ENCODE results near the gene ESYT2.
A peak's percentile ranks its signal among the peaks of the same experiment; 100 is the strongest.
"Not testable (repeated sequence)": the region's sequence is repeated elsewhere in the genome, so short reads cannot be mapped to it uniquely, and the experiment has no call there.

The ESYT2 gene

GRCh38 chr7:158829342-158830210 is at the start of gene ESYT2:
Gene ESYT2, minus strand, starts transcription at chr7:158829509. Its CDS starts 91 bp downstream, at chr7:158829418.
- DNase-seq = peak; percentile 98 to 100

- not testable (repeated sequence) for DNase-seq
Observed at GRCh38 chr7:158878151-158879079, 49.1 kb upstream of the ESYT2 start.

GRCh38 chr7:158876984-158877383 is 47.7 kb upstream of the ESYT2 start:
- no peak for DNase-seq

GRCh38 chr7:158869876-158870275 is 40.6 kb upstream of the ESYT2 start:
- DNase-seq = no peak

- DNase-seq = no peak
Observed at GRCh38 chr7:158868764-158869410, 39.6 kb upstream of the ESYT2 start.

- no peak for DNase-seq
Observed at GRCh38 chr7:158867214-158867984, 38.1 kb upstream of the ESYT2 start.

- no peak for DNase-seq
Observed at GRCh38 chr7:158865977-158866376, 36.7 kb upstream of the ESYT2 start.

GRCh38 chr7:158865462-158865922 is 36.2 kb upstream of the ESYT2 start:
- no peak for DNase-seq

- no peak for DNase-seq
Observed at GRCh38 chr7:158864833-158865232, 35.5 kb upstream of the ESYT2 start.

- no peak for DNase-seq
Observed at GRCh38 chr7:158864507-158864820, 35.2 kb upstream of the ESYT2 start.

- peak; percentile 11 to 29 for DNase-seq
Observed at GRCh38 chr7:158863611-158864506, 34.5 kb upstream of the ESYT2 start.

GRCh38 chr7:158862985-158863610 is 33.8 kb upstream of the ESYT2 start:
- DNase-seq = not testable (repeated sequence)

- DNase-seq = no peak
Observed at GRCh38 chr7:158861936-158862704, 32.8 kb upstream of the ESYT2 start.

GRCh38 chr7:158861004-158861787 is 31.9 kb upstream of the ESYT2 start:
- DNase-seq = no peak

- DNase-seq = no peak
Observed at GRCh38 chr7:158860394-158860793, 31.1 kb upstream of the ESYT2 start.

GRCh38 chr7:158858592-158859503 is 29.5 kb upstream of the ESYT2 start:
- DNase-seq = no peak

- no peak for DNase-seq
Observed at GRCh38 chr7:158856883-158857668, 27.8 kb upstream of the ESYT2 start.

All from stimulated activated CD4-positive, alpha-beta T cell treated with anti-CD3 and anti-CD28 coated beads, Interleukin-4, amount 100 ng/mL, for 4 hours (primary cell).